Panc1 (cell line): ENCODE results near the gene APLN.

ENCODE experiments used
- CTCF ChIP-seq: fragments of 450-650 bp; IDR thresholded peaks from 2 replicates; pipeline ENCODE4 v1.5.1; 2017; ENCODE audit warnings: mild to moderate bottlenecking
- REST ChIP-seq, 2 experiments: IDR thresholded peaks; 2 replicates each; pipeline ENCODE4 v1.6.1; 2011 to 2012; ENCODE audit warnings: low read depth in 2 of 2, control low read depth in 1 of 2, low read length in 1 of 2, mild to moderate bottlenecking in 1 of 2, moderate library complexity in 1 of 2; ENCODE audit not compliant: insufficient read depth in 1 of 2

GRCh38 chrX:129614481-129615255 lies 40.1 kb downstream of the APLN start:
- TF ChIP-seq CTCF = no peak
- TF ChIP-seq REST (IDR thresholded peaks at IDR 0.05; ENCODE audit: insufficient read depth in 1 of 2, low read depth in 2 of 2, low read length in 1 of 2) = no peak
